RWPE1 (cell line): Measurements from ENCODE around the gene NCK1.

Experiments used
- CTCF ChIA-PET: fragments of 350-600 bp; sonication (Branson Sonifier 250); formaldehyde crosslinking; extraction: SDS; loops from one replicate; lab custom pipeline; 2021; lab: Yijun Ruan, JAX
- POLR2A ChIA-PET: fragments of 400-600 bp; formaldehyde crosslinking; extraction: SDS; loops from one replicate; lab custom pipeline; 2020; ENCODE audit warnings: antibody characterized with exemption; ENCODE audit not compliant: low non-redundant PET; lab: Yijun Ruan, JAX
- DNase-seq: peaks from one replicate; pipeline ENCODE4 v3.0.0; 2012; ENCODE audit warnings: low spot score
- H3K27ac ChIP-seq: fragments of 450-650 bp; 2 replicates; pipeline ENCODE4 v1.5.1; 2017
- TF ChIP-seq, protein P1 (sequence below): fragments of 450-650 bp; conservative IDR thresholded peaks from 2 replicates; pipeline ENCODE4 v1.5.1; 2017; ENCODE audit warnings: low read depth, mild to moderate bottlenecking

Gene NCK1

GRCh38 chr3:136947477-136947876 lies 85.5 kb downstream of the NCK1 start:
- ChIA-PET POLR2A (no interaction called here), CTCF (interaction anchor here (1.8 kb wide), 1 partner anchor 66 kb away, joined by 7 read pairs; no protein-coding TSS in a partner anchor)
- TF ChIP-seq, protein P1, sequence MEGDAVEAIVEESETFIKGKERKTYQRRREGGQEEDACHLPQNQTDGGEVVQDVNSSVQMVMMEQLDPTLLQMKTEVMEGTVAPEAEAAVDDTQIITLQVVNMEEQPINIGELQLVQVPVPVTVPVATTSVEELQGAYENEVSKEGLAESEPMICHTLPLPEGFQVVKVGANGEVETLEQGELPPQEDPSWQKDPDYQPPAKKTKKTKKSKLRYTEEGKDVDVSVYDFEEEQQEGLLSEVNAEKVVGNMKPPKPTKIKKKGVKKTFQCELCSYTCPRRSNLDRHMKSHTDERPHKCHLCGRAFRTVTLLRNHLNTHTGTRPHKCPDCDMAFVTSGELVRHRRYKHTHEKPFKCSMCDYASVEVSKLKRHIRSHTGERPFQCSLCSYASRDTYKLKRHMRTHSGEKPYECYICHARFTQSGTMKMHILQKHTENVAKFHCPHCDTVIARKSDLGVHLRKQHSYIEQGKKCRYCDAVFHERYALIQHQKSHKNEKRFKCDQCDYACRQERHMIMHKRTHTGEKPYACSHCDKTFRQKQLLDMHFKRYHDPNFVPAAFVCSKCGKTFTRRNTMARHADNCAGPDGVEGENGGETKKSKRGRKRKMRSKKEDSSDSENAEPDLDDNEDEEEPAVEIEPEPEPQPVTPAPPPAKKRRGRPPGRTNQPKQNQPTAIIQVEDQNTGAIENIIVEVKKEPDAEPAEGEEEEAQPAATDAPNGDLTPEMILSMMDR: no peak
- no peak for DNase-seq
- H3K27ac ChIP-seq: no peak overlapping the region

DNA sequence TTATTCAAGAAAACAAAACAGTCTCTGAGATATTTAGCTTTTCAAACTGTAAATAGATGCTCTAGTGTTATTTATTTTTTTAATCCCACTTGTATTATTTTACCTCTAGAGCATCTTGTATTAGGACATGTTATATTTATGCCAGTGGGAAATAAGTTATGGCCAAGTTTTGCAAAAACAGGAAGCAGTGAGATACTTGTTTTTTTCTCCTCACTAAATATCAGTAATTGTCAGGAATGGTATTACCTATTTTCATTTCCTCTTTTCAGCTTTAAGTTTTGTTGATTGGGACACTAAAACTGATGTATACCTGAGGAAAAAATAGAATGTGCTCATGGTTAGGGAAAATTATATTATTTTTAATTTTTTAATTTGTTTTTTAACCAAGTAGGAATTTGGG lies 87.1 kb downstream of the NCK1 start:
- CTCF ChIA-PET: interaction anchor here (0.6 to 1.2 kb wide), 4 partner anchors 32 to 1940 kb away, joined by 3 to 5 read pairs (median 4); no protein-coding TSS in a partner anchor
- TF ChIP-seq, protein P1: no peak
- POLR2A ChIA-PET: no interaction called here
- no peak overlapping the region for H3K27ac ChIP-seq
- no peak for DNase-seq

GRCh38 chr3:136949708-136950107 lies 87.7 kb downstream of the NCK1 start:
- DNase-seq: no peak
- TF ChIP-seq, protein P1: peak; percentile 59
- H3K27ac ChIP-seq: no peak overlapping the region
- ChIA-PET CTCF (interaction anchor here (0.8 to 1.2 kb wide), 2 partner anchors 32 to 64 kb away, joined by 4 to 5 read pairs; no protein-coding TSS in a partner anchor), POLR2A (no interaction called here)

DNA sequence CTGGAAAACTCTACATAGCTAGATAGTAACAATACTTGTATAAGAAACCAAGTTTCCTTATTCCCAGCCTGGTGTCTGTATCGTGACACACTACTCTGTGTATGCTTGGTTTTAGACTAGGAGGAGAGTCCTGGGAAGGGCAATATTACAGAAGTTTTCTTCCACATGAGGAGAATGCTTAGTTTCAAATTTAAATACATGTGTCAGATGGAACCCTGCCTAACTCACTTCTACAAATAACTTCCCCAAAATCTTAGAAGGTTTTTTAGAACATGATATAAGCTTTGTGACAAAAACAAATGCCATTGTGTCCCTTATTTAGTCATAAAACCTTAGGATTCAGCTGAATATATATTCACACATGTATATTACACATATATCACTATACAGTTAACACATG lies 88.6 kb downstream of the NCK1 start:
- POLR2A ChIA-PET: no interaction called here
- TF ChIP-seq, protein P1: no peak
- DNase-seq: no peak
- no peak overlapping the region for H3K27ac ChIP-seq
- CTCF ChIA-PET: interaction anchor here (0.8 kb wide), 2 partner anchors 12 to 64 kb away, joined by 4 read pairs; no protein-coding TSS in a partner anchor

GRCh38 chr3:136952292-136952691 lies 90.3 kb downstream of the NCK1 start:
- CTCF ChIA-PET: interaction anchor here (1.0 kb wide), 1 partner anchor 61 kb away, joined by 3 read pairs; no protein-coding TSS in a partner anchor
- peak; percentile 67 for DNase-seq
- POLR2A ChIA-PET: no interaction called here
- no peak overlapping the region for H3K27ac ChIP-seq
- TF ChIP-seq, protein P1: no peak

GRCh38 chr3:136954251-136954650 lies 92.2 kb downstream of the NCK1 start:
- peak overlapping the region; percentile 73 for H3K27ac ChIP-seq
- ChIA-PET CTCF (no interaction called here), POLR2A (no interaction called here)
- no peak for DNase-seq
- TF ChIP-seq, protein P1: no peak
